ENCODE measurements around the gene LTBP4. TPM values are rescaled to one million over a fixed set of nuclear protein-coding genes. Genes with fewer than 3 reads are reported as not detected.

The LTBP4 gene
- total RNA-seq, 6 experiments from 2014 or later = 19.3 to 40.8 (median 34.4) TPM

- WGBS (ENCODE audit: insufficient coverage, low coverage, low lambda C conversion rate, missing lambda C conversion rate) = 83% methylated on average over 1 of the region's 3 CpGs
- no peak for DNase-seq
- H3K36me3 ChIP-seq = peaks cover 0 to 81% (median 4%) of the 10 kb centered on the region in 4 donors
Measured at GRCh38 chr19:40674291-40674690, 73.1 kb downstream of the LTBP4 start.

GRCh38 chr19:40677156-40677555 is 76.0 kb downstream of the LTBP4 start:
- WGBS (ENCODE audit: insufficient coverage, low coverage, low lambda C conversion rate, missing lambda C conversion rate) = 90% methylated on average over 2 of the region's 23 CpGs
- Histone ChIP-seq H3K9me3 (no peaks in the 10 kb centered on the region), H3K27ac (no peak overlapping the region), H3K4me3 (no peak overlapping the region), H3K4me1 (no peaks in the 10 kb centered on the region), H3K36me3 (peaks cover 0 to 79% (median 3%) of the 10 kb centered on the region in 4 donors), H3K27me3 (no peaks in the 10 kb centered on the region)
- intact Hi-C loops (cut with DNase I) = no loop called here
- peak in 1 of 4 donors; percentile 18 for ATAC-seq
- DNase-seq = no peak
- TF ChIP-seq POLR2A (IDR thresholded peaks at IDR 0.05) (no peak), CTCF (IDR thresholded peaks at IDR 0.05) (no peak)

More at GRCh38 chr19:40674291-40674690, 73.1 kb downstream of the LTBP4 start:
- Histone ChIP-seq H3K27me3 (no peaks in the 10 kb centered on the region), H3K4me3 (no peak overlapping the region), H3K4me1 (no peaks in the 10 kb centered on the region), H3K27ac (no peak overlapping the region), H3K9me3 (no peaks in the 10 kb centered on the region)
- no peak for TF ChIP-seq CTCF (IDR thresholded peaks at IDR 0.05)
- TF ChIP-seq POLR2A (IDR thresholded peaks at IDR 0.05) = no peak
- ATAC-seq = no peak
- intact Hi-C loops (cut with DNase I) = no loop called here

Other genes with a start within 250 kb of the LTBP4 start
- under 1 TPM in 1 of 6 experiments, not detected in 5; 0.15 TPM for gene HIPK4, start 211.2 kb upstream of the LTBP4 start, total RNA-seq
- gene PRX, start 188.0 kb upstream of the LTBP4 start, total RNA-seq = under 1 TPM; 0.37 to 0.99 (median 0.60) TPM
- gene SERTAD1, start 175.4 kb upstream of the LTBP4 start, total RNA-seq = 10 to 100 TPM in 1 of 6 experiments, 1 to 10 TPM in 5; 3.7 to 11.7 (median 6.2) TPM
- gene SERTAD3, start 157.0 kb upstream of the LTBP4 start, total RNA-seq = 10 to 100 TPM in 1 of 6 experiments, 1 to 10 TPM in 5; 5.2 to 10.1 (median 7.4) TPM
- gene BLVRB, start 135.6 kb upstream of the LTBP4 start, total RNA-seq = 100 to 1,000 TPM; 127 to 326 (median 146) TPM
- 1 to 10 TPM in 1 of 6 experiments, under 1 TPM in 5; 0.44 to 1.6 (median 0.65) TPM for gene SPTBN4, start 134.4 kb upstream of the LTBP4 start, total RNA-seq
- 10 to 100 TPM; 16.1 to 29.0 (median 22.4) TPM for gene SHKBP1, start 24.5 kb upstream of the LTBP4 start, total RNA-seq
- gene NUMBL, start 89.3 kb downstream of the LTBP4 start, total RNA-seq = 10 to 100 TPM in 3 of 6 experiments, 1 to 10 TPM in 3; 6.1 to 19.6 (median 10.5) TPM
- 10 to 100 TPM; 15.1 to 30.6 (median 25.6) TPM for gene COQ8B, start 115.5 kb downstream of the LTBP4 start, total RNA-seq
- gene ITPKC, start 115.7 kb downstream of the LTBP4 start, total RNA-seq = 10 to 100 TPM in 3 of 6 experiments, 1 to 10 TPM in 3; 6.8 to 19.7 (median 11.1) TPM
- gene ACTMAP, start 149.1 kb downstream of the LTBP4 start, total RNA-seq = 10 to 100 TPM in 2 of 6 experiments, 1 to 10 TPM in 4; 2.9 to 11.2 (median 4.4) TPM
- 10 to 100 TPM; 21.4 to 33.1 (median 24.7) TPM for gene SNRPA, start 149.8 kb downstream of the LTBP4 start, total RNA-seq
- gene MIA, start 174.2 kb downstream of the LTBP4 start, total RNA-seq = 1 to 10 TPM in 2 of 6 experiments, under 1 TPM in 1, not detected in 3; 0.86 to 1.9 (median 1.1) TPM
- gene RAB4B, start 176.9 kb downstream of the LTBP4 start, total RNA-seq = 10 to 100 TPM in 3 of 6 experiments, 1 to 10 TPM in 3; 6.4 to 17.2 (median 10.2) TPM
- 10 to 100 TPM; 34.5 to 47.0 (median 37.4) TPM for gene EGLN2, start 197.8 kb downstream of the LTBP4 start, total RNA-seq
- gene CYP2A6, start 249.1 kb downstream of the LTBP4 start, total RNA-seq = 1,000 to 10,000 TPM in 3 of 6 experiments, 100 to 1,000 TPM in 1, 10 to 100 TPM in 2; 73.6 to 3,618 (median 1,239) TPM